PC-9 (cell line): ENCODE results near the gene TBCD. TPM values are rescaled to one million over a fixed set of nuclear protein-coding genes. Genes with fewer than 3 reads are reported as not detected.

Experiments
- BruUV-seq: library from RNA; stranded (reverse); fragments of 400-500 nt; replicated peaks from 2 replicates; lab custom pipeline; 2021; lab: Mats Ljungman, UMichigan
- CTCF ChIA-PET: fragments of 300-600 bp; sonication (Branson Sonifier 250); formaldehyde crosslinking; loops from one replicate; lab custom pipeline; 2022; ENCODE audit warnings: antibody characterized with exemption; lab: Charles Lee
- POLR2A ChIA-PET: fragments of 300-600 bp; sonication (Branson Sonifier 250); formaldehyde crosslinking; loops from one replicate; lab custom pipeline; 2022; ENCODE audit warnings: antibody characterized with exemption; ENCODE audit not compliant: unreplicated experiment; lab: Charles Lee
- DNase-seq, 2 experiments: peaks; one replicate each; pipeline versions ENCODE4 v3.0.0 to v3.0.0-alpha.2; 2015 to 2022; ENCODE audit warnings: mixed read lengths in 1 of 2
- H2AFZ ChIP-seq: fragments of 200-600 bp; sonication (generic); 2 replicates; pipeline ENCODE4 v1.8.1; 2017; ENCODE audit warnings: antibody characterized with exemption
- H3F3A ChIP-seq: fragments of 200-600 bp; sonication (generic); 2 replicates; pipeline ENCODE4 v1.8.1; 2017; ENCODE audit warnings: antibody characterized with exemption, mild to moderate bottlenecking, low read depth; ENCODE audit not compliant: insufficient read depth
- H3K27ac ChIP-seq: fragments of 200-600 bp; sonication (generic); 2 replicates; pipeline ENCODE4 v1.6.1; 2016; ENCODE audit warnings: mixed run types
- H3K27me3 ChIP-seq: fragments of 200-600 bp; sonication (generic); 2 replicates; pipeline ENCODE4 v1.6.1; 2016; ENCODE audit warnings: low read depth, mixed run types; ENCODE audit not compliant: insufficient read depth
- H3K36me3 ChIP-seq: fragments of 200-600 bp; sonication (generic); 2 replicates; pipeline ENCODE4 v1.6.1; 2016; ENCODE audit warnings: low read depth, mixed run types
- H3K4me1 ChIP-seq: fragments of 200-600 bp; sonication (generic); replicated peaks from 2 replicates; pipeline ENCODE4 v1.6.1; 2016; ENCODE audit warnings: mixed run types; ENCODE audit not compliant: insufficient read depth
- H3K4me2 ChIP-seq: fragments of 200-600 bp; sonication (generic); 2 replicates; pipeline ENCODE4 v1.6.1; 2017; ENCODE audit warnings: mixed run types
- H3K4me3 ChIP-seq: fragments of 200-600 bp; sonication (generic); 2 replicates; pipeline ENCODE4 v1.6.1; 2016; ENCODE audit warnings: mixed run types
- H3K79me2 ChIP-seq: fragments of 200-600 bp; sonication (generic); 2 replicates; pipeline ENCODE4 v1.6.1; 2017; ENCODE audit warnings: low read depth, mixed run types
- H3K9me2 ChIP-seq: fragments of 200-600 bp; sonication (generic); 2 replicates; pipeline ENCODE4 v1.8.1; 2017; ENCODE audit warnings: mild to moderate bottlenecking; ENCODE audit not compliant: insufficient read depth
- H3K9me3 ChIP-seq: fragments of 200-600 bp; sonication (generic); 2 replicates; pipeline ENCODE4 v1.8.1; 2016; ENCODE audit warnings: low read depth; ENCODE audit not compliant: insufficient read depth
- H4K20me1 ChIP-seq: fragments of 200-600 bp; sonication (generic); 2 replicates; pipeline ENCODE4 v1.8.1; 2017; ENCODE audit not compliant: insufficient read depth
- CTCF ChIP-seq: fragments of 200-600 bp; sonication (generic); conservative IDR thresholded peaks from 2 replicates; pipeline ENCODE4 v1.6.1; 2017; ENCODE audit warnings: mixed run types, antibody characterized with exemption, mild to moderate bottlenecking, moderate library complexity
- EZH2 ChIP-seq: fragments of 200-600 bp; sonication (generic); IDR thresholded peaks from 2 replicates; pipeline ENCODE4 v1.8.0; 2017; ENCODE audit warnings: antibody characterized with exemption, low read depth
- intact Hi-C: fragments of 100-400 bp; cut with micrococcal nuclease; formaldehyde crosslinking; loops from one replicate; pipeline ENCODE4 v1.10.0; 2022; ENCODE audit not compliant: unreplicated experiment
- total RNA-seq: library from RNA; stranded (reverse); gene quantifications from 2 replicates; pipeline ENCODE4 v1.2.3, GENCODE V29; 2021

Gene TBCD
- total RNA-seq, 1 experiment from 2014 or later, result 115 TPM

DNA sequence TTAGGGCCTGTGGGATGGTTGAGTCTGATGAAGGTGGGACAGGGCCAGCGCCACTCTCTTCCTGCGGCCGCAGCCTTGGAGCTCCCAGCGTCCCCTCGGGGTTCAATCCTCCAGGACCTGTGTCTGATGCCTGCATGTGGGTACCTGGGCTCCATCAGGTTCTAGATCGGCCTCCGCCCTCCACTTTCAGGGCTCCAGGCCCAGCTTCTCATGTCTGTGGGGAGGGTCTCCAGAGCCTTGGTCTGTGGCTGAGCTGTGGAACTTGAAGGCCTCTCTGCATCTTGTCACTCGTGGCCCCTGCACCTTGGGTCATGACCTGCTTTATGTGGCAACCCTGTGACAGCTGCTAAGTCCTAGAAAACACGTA lies 177.8 kb downstream of the TBCD start:
- Histone ChIP-seq H3K4me3 (no peak overlapping the region), H3K9me3 (no peaks in the 10 kb centered on the region), H3K27ac (no peak overlapping the region), H3K4me2 (no peak overlapping the region), H3K36me3 (no peaks in the 10 kb centered on the region), H3F3A (no peaks in the 10 kb centered on the region), H3K27me3 (no peaks in the 10 kb centered on the region), H4K20me1 (no peaks in the 10 kb centered on the region), H3K4me1 (no peaks in the 10 kb centered on the region), H2AFZ (no peak overlapping the region), H3K9me2 (no peaks in the 10 kb centered on the region), H3K79me2 (no peaks in the 10 kb centered on the region)
- no TSS peak for BruUV-seq
- ChIA-PET POLR2A (no interaction called here), CTCF (no interaction called here)
- intact Hi-C loops, result no loop called here
- TF ChIP-seq EZH2, result no peak
- no peak for TF ChIP-seq CTCF
- DNase-seq, result no peak

DNA sequence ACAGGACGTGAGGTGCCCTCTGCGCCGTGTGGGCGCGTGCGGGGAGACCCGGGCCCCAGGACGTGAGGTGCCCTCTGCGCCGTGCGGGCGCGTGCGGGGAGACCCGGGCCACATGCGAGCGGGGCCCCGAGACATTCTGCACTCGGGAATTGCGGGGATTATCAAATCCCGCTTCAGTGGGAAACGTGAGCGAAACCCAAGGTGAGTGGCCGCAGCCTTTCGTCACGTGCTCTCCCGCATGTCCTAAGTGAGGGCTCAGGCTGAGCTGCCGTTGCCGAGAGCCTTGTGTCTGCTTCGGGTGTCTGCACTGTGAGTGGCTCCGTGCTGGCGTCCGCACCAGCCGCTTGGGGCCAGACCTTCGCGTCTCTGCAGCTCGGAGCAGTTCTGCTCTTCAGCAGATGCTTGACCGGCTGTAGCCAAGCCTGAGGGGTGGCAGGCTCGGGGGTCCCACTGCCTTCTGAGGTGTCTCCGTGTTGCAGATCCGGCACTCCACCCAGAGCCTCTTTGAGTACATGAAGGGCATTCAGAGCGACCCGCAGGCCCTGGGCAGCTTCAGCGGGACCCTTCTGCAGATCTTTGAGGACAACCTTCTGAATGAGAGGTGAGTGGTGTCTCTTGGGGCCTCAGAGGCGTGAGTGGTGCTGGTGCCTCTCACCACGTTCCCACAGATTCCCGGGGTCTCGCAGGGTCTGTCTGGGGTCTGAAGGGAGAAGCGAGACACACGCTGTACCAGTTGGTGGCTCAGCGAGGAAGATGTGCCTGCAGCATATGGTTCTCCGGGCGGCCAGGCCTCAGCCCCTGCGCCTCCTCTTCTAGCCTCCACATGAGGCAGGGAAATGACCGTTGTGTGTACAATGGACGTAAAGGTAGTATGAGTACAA lies 178.4 kb downstream of the TBCD start:
- DNase-seq, result no peak
- CTCF ChIA-PET, result no interaction called here
- BruUV-seq, result no TSS peak
- H3K79me2 ChIP-seq, result no peaks in the 10 kb centered on the region
- H3K9me3 ChIP-seq, result no peaks in the 10 kb centered on the region
- intact Hi-C loops, result no loop called here
- no peaks in the 10 kb centered on the region for H4K20me1 ChIP-seq
- no peaks in the 10 kb centered on the region for H3K9me2 ChIP-seq
- no peak overlapping the region for H3K4me2 ChIP-seq
- H3F3A ChIP-seq, result no peaks in the 10 kb centered on the region
- no peaks in the 10 kb centered on the region for H3K36me3 ChIP-seq
- H3K27me3 ChIP-seq, result no peaks in the 10 kb centered on the region
- TF ChIP-seq EZH2, result no peak
- TF ChIP-seq CTCF, result no peak
- no peak overlapping the region for H3K4me3 ChIP-seq
- POLR2A ChIA-PET, result no interaction called here
- no peak overlapping the region for H2AFZ ChIP-seq
- H3K4me1 ChIP-seq, result no peaks in the 10 kb centered on the region
- H3K27ac ChIP-seq, result no peak overlapping the region

DNA sequence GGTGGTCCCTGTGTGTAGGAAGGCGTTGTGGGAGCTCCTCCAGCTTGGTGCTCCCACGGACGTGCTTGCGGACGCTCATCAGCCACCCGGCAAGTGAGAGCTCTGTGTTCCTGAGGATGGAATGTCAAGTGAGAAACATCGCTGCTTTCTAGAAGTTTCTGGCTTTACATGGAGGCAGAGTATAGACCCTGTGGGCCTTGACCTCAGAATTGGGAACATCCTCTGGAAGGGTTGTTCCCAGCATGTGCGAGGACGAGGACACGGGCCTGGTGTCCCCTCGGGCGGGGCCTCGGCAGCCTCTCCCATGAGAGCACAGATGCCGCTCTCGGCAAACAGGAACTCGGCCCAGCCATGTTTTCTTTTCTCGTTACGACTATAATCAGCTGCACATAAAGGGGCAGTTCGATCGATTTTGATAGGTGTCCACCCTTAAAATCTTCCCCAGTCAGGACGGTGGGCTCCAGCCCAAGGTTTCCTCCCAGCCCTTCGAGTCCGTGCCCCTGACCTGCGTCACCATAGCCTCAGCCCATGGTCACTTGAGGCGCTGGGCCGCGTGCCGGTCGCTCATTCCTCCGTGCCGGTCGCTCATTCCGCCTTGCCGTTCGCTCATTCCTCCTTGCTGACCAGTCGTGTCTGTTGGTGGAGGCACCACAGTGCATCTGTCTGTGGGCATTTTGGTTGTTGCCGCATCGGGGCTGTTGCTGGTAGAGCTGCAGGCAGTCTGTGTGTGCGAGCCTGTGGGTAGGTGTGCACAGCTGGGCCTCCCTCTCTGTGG lies 179.2 kb downstream of the TBCD start:
- intact Hi-C loops, result no loop called here
- no TSS peak for BruUV-seq
- H3F3A ChIP-seq, result no peaks in the 10 kb centered on the region
- ChIA-PET CTCF (no interaction called here), POLR2A (no interaction called here)
- no peak overlapping the region for H3K4me2 ChIP-seq
- no peaks in the 10 kb centered on the region for H3K27me3 ChIP-seq
- H3K27ac ChIP-seq, result no peak overlapping the region
- no peaks in the 10 kb centered on the region for H4K20me1 ChIP-seq
- no peaks in the 10 kb centered on the region for H3K9me2 ChIP-seq
- TF ChIP-seq EZH2 (no peak), CTCF (no peak)
- H3K9me3 ChIP-seq, result no peaks in the 10 kb centered on the region
- no peaks in the 10 kb centered on the region for H3K4me1 ChIP-seq
- no peaks in the 10 kb centered on the region for H3K79me2 ChIP-seq
- DNase-seq, result no peak
- no peaks in the 10 kb centered on the region for H3K36me3 ChIP-seq
- H3K4me3 ChIP-seq, result no peak overlapping the region
- no peak overlapping the region for H2AFZ ChIP-seq
